Mucosa of gallbladder (tissue), 1 donor: ENCODE measurements around the gene ZNRF2. TPM values are rescaled to one million over a fixed set of nuclear protein-coding genes. Genes with fewer than 3 reads are reported as not detected.
"Not testable (repeated sequence)": the region's sequence is repeated elsewhere in the genome, so short reads cannot be mapped to it uniquely, and the experiment has no call there.

Experiments
- DNase-seq: peaks from one replicate; pipeline ENCODE4 v3.0.0-alpha.2; 2020; ENCODE audit warnings: low spot score
- total RNA-seq: library from RNA; stranded (reverse); gene quantifications from one replicate; pipeline ENCODE4 v1.2.1, GENCODE V29; 2021
- donor health status: DM: no; HTN: no; CAD: no.

ZNRF2 gene
- total RNA-seq, 1 donor from 2014 or later = 32.8 TPM

GRCh38 chr7:30353932-30354607 is 69.7 kb downstream of the ZNRF2 start:
- no peak for DNase-seq

GRCh38 chr7:30354791-30355190 is 70.4 kb downstream of the ZNRF2 start:
- no peak for DNase-seq

- DNase-seq = no peak
Measured at GRCh38 chr7:30359957-30360356, 75.6 kb downstream of the ZNRF2 start.

- no peak for DNase-seq
Measured at GRCh38 chr7:30363778-30364563, 79.6 kb downstream of the ZNRF2 start.

- no peak for DNase-seq
Measured at GRCh38 chr7:30364773-30365172, 80.4 kb downstream of the ZNRF2 start.

- DNase-seq = no peak
Measured at GRCh38 chr7:30365621-30366020, 81.2 kb downstream of the ZNRF2 start.

GRCh38 chr7:30366606-30367005 is 82.2 kb downstream of the ZNRF2 start:
- no peak for DNase-seq

GRCh38 chr7:30367561-30367960 is 83.2 kb downstream of the ZNRF2 start:
- no peak for DNase-seq

- DNase-seq = no peak
Measured at GRCh38 chr7:30369879-30370278, 85.5 kb downstream of the ZNRF2 start.

GRCh38 chr7:30371321-30371720 is 86.9 kb downstream of the ZNRF2 start:
- no peak for DNase-seq

GRCh38 chr7:30378275-30378674 is 93.9 kb downstream of the ZNRF2 start:
- no peak for DNase-seq

GRCh38 chr7:30379131-30379530 is 94.7 kb downstream of the ZNRF2 start:
- DNase-seq = no peak

- DNase-seq = no peak
Measured at GRCh38 chr7:30379741-30380140, 95.3 kb downstream of the ZNRF2 start.

GRCh38 chr7:30380294-30380693 is 95.9 kb downstream of the ZNRF2 start:
- DNase-seq = no peak

- DNase-seq = not testable (repeated sequence)
Measured at GRCh38 chr7:30380824-30381223, 96.4 kb downstream of the ZNRF2 start.

- DNase-seq = no peak
Measured at GRCh38 chr7:30382607-30383006, 98.2 kb downstream of the ZNRF2 start.

GRCh38 chr7:30389791-30390190 is 105.4 kb downstream of the ZNRF2 start:
- no peak for DNase-seq

GRCh38 chr7:30390736-30391636 is 106.6 kb downstream of the ZNRF2 start:
- DNase-seq = no peak

GRCh38 chr7:30391806-30392205 is 107.4 kb downstream of the ZNRF2 start:
- DNase-seq = no peak

GRCh38 chr7:30395676-30396075 is 111.3 kb downstream of the ZNRF2 start:
- no peak for DNase-seq

GRCh38 chr7:30396389-30396788 is 112.0 kb downstream of the ZNRF2 start:
- DNase-seq = no peak

- peak; percentile 60 for DNase-seq
Measured at GRCh38 chr7:30403477-30403876, 119.1 kb downstream of the ZNRF2 start.
